B cell (primary cell): ENCODE results near the gene CREB5. TPM values are rescaled to one million over a fixed set of nuclear protein-coding genes. Genes with fewer than 3 reads are reported as not detected.

Source experiments
- ATAC-seq: fragments of 200-7000 bp; cut with Tn5 transposase; one replicate; pipeline ENCODE4 v1.10.0; 2021; ENCODE audit warnings: low read depth, mild to moderate bottlenecking, moderate number of reproducible peaks, moderate library complexity
- CTCF ChIA-PET: fragments of 350-600 bp; sonication (Branson Sonifier 250); formaldehyde crosslinking; loops from one replicate; lab custom pipeline; 2021; ENCODE audit warnings: antibody characterized with exemption, inconsistent platforms; lab: Charles Lee
- POLR2A ChIA-PET: fragments of 350-600 bp; sonication (Branson Sonifier 250); formaldehyde crosslinking; loops from one replicate; lab custom pipeline; 2021; ENCODE audit warnings: antibody characterized with exemption; lab: Charles Lee
- DNase-seq: peaks from one replicate; pipeline ENCODE4 v3.0.0; 2013
- H2AFZ ChIP-seq: 2 replicates; pipeline ENCODE4 v1.6.1; 2012; ENCODE audit warnings: mild to moderate bottlenecking, low read depth, low read length; ENCODE audit not compliant: insufficient read depth, poor library complexity, severe bottlenecking
- H3K27ac ChIP-seq, 2 donors: 1 replicate in 1 of 2; 2 replicates in 1 of 2; pipeline ENCODE4 v1.5.1; 2012 to 2013; ENCODE audit warnings: low read length in 2 of 2, mild to moderate bottlenecking in 2 of 2, moderate library complexity in 1 of 2
- H3K27me3 ChIP-seq, 4 experiments: fragments of 200-600 bp in 1 of 4; sonication (generic) in 1 of 4; replicated peaks in 1 of 4; 1 replicate in 2 of 4; 2 replicates in 2 of 4; pipeline versions ENCODE4 v1.6.1 to v1.7.0; 2013 to 2016; ENCODE audit warnings: low read length in 3 of 4, mild to moderate bottlenecking in 2 of 4, mixed read lengths in 1 of 4, moderate library complexity in 1 of 4; ENCODE audit not compliant: insufficient read depth in 4 of 4, control insufficient read depth in 3 of 4; ENCODE audit errors: control extremely low read depth in 1 of 4
- H3K36me3 ChIP-seq, 2 experiments: replicated peaks in 1 of 2; 1 replicate in 1 of 2; 2 replicates in 1 of 2; pipeline versions ENCODE4 v1.6.1 to v1.7.1; 2013; ENCODE audit warnings: low read length in 1 of 2; ENCODE audit not compliant: insufficient read depth in 2 of 2, control insufficient read depth in 1 of 2; ENCODE audit errors: control extremely low read depth in 1 of 2, extremely low read depth in 1 of 2
- H3K4me1 ChIP-seq, 2 donors: fragments of 200-600 bp in 1 of 2; sonication (generic) in 1 of 2; 1 replicate in 1 of 2; 2 replicates in 1 of 2; pipeline versions ENCODE4 v1.5.1 to v1.6.1; 2013 to 2017; ENCODE audit warnings: low read length in 2 of 2; ENCODE audit not compliant: control insufficient read depth in 2 of 2, insufficient read depth in 2 of 2
- H3K4me2 ChIP-seq: replicated peaks from 2 replicates; pipeline ENCODE3; 2012; ENCODE audit warnings: mild to moderate bottlenecking, low read depth, low read length; ENCODE audit not compliant: poor library complexity, severe bottlenecking
- H3K4me3 ChIP-seq, 5 experiments: fragments of 200-600 bp in 1 of 5; sonication (generic) in 1 of 5; 1 replicate in 3 of 5; 2 replicates in 2 of 5; pipeline versions ENCODE4 v1.5.1 to v1.7.0; 2011 to 2016; ENCODE audit warnings: low read length in 4 of 5, mild to moderate bottlenecking in 4 of 5, low read depth in 2 of 5, control low read depth in 1 of 5, moderate library complexity in 1 of 5; ENCODE audit not compliant: insufficient read depth in 1 of 5; ENCODE audit errors: control extremely low read depth in 1 of 5, extremely low read depth in 1 of 5
- H3K79me2 ChIP-seq: fragments of 200-600 bp; sonication (generic); one replicate; pipeline ENCODE4 v1.6.0; 2016; ENCODE audit warnings: low read length; ENCODE audit not compliant: control insufficient read depth, insufficient read depth
- H3K9ac ChIP-seq: fragments of 200-600 bp; sonication (generic); 2 replicates; pipeline ENCODE4 v1.6.1; 2017; ENCODE audit warnings: mild to moderate bottlenecking, low read length, moderate library complexity
- H3K9me3 ChIP-seq, 3 donors: one replicate each; pipeline versions ENCODE4 v1.6.1 to v1.7.1; 2013; ENCODE audit warnings: low read length in 2 of 3; ENCODE audit not compliant: control insufficient read depth in 2 of 3, insufficient read depth in 1 of 3; ENCODE audit errors: control extremely low read depth in 1 of 3
- H4K20me1 ChIP-seq: 2 replicates; pipeline ENCODE4 v1.6.0; 2012; ENCODE audit warnings: mild to moderate bottlenecking, low read length; ENCODE audit not compliant: insufficient read depth, control insufficient read depth, poor library complexity, severe bottlenecking
- H3K27ac Mint-ChIP-seq: one replicate; pipeline ENCODE4 v1.8.0; 2021; ENCODE audit warnings: mixed read lengths
- H3K27me3 Mint-ChIP-seq: one replicate; pipeline ENCODE4 v1.8.0; 2021; ENCODE audit warnings: mixed read lengths
- H3K4me1 Mint-ChIP-seq: one replicate; pipeline ENCODE4 v1.8.0; 2021; ENCODE audit warnings: mixed read lengths
- H3K4me3 Mint-ChIP-seq: one replicate; pipeline ENCODE4 v1.8.0; 2021; ENCODE audit warnings: mixed read lengths
- H3K9me3 Mint-ChIP-seq: one replicate; pipeline ENCODE4 v1.8.0; 2022; ENCODE audit warnings: mixed read lengths; ENCODE audit not compliant: insufficient read depth
- EZH2 ChIP-seq: IDR thresholded peaks from 2 replicates; pipeline ENCODE4 v1.6.1; 2012; ENCODE audit warnings: borderline replicate concordance, low read depth, mild to moderate bottlenecking, moderate library complexity, low read length; ENCODE audit not compliant: insufficient read depth, poor library complexity, severe bottlenecking
- WGBS: methylation state at CpG from one replicate; pipeline ENCODE4 v1.1.5; 2013; ENCODE audit warnings: missing lambda C conversion rate; ENCODE audit not compliant: insufficient coverage; 5-methylcytosine and 5-hydroxymethylcytosine counted together
- intact Hi-C: fragments of 100-400 bp; cut with micrococcal nuclease; formaldehyde crosslinking; loops from one replicate; pipeline ENCODE4 v1.10.0; 2022
- polyA plus RNA-seq: library from polyadenylated mRNA; depleted of rRNA; stranded (reverse); fragments of >200 nt; gene quantifications from 2 replicates; pipeline ENCODE4 v1.2.3, GENCODE V29; 2012
- total RNA-seq, 2 donors: library from RNA; stranded (reverse); fragments of 120-200 nt in 1 of 2; gene quantifications; 1 replicate in 1 of 2; 2 replicates in 1 of 2; pipeline versions ENCODE4 v1.2.3 to v1.2.4, GENCODE V29; 2013 to 2022
- TF ChIP-seq, protein P1 (sequence below): fragments of 200-600 bp; IDR thresholded peaks from one replicate; pipeline ENCODE4 v1.8.0; 2022; ENCODE audit warnings: antibody characterized with exemption, mild to moderate bottlenecking

The CREB5 gene
- total and polyA plus RNA-seq, 2 donors (not counting 1 experiment from before 2014, with no cell fraction given), result 0.05 to 0.95 TPM

- Mint-ChIP-seq H3K27ac (no peak overlapping the region), H3K9me3 (no peaks in the 10 kb centered on the region), H3K27me3 (peaks cover 46% of the 10 kb centered on the region), H3K4me1 (no peaks in the 10 kb centered on the region), H3K4me3 (no peak overlapping the region)
- no peak for TF ChIP-seq EZH2
- TF ChIP-seq, protein P1, sequence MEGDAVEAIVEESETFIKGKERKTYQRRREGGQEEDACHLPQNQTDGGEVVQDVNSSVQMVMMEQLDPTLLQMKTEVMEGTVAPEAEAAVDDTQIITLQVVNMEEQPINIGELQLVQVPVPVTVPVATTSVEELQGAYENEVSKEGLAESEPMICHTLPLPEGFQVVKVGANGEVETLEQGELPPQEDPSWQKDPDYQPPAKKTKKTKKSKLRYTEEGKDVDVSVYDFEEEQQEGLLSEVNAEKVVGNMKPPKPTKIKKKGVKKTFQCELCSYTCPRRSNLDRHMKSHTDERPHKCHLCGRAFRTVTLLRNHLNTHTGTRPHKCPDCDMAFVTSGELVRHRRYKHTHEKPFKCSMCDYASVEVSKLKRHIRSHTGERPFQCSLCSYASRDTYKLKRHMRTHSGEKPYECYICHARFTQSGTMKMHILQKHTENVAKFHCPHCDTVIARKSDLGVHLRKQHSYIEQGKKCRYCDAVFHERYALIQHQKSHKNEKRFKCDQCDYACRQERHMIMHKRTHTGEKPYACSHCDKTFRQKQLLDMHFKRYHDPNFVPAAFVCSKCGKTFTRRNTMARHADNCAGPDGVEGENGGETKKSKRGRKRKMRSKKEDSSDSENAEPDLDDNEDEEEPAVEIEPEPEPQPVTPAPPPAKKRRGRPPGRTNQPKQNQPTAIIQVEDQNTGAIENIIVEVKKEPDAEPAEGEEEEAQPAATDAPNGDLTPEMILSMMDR, result no peak
- Histone ChIP-seq H3K4me2 (no peak overlapping the region), H3K4me3 (no peak overlapping the region), H3K27me3 (peaks cover 0 to 13% (median 4%) of the 10 kb centered on the region in 4 experiments), H3K9me3 (no peaks in the 10 kb centered on the region), H3K4me1 (no peaks in the 10 kb centered on the region), H3K9ac (no peak overlapping the region), H3K79me2 (no peaks in the 10 kb centered on the region), H3K36me3 (no peaks in the 10 kb centered on the region), H4K20me1 (no peaks in the 10 kb centered on the region), H2AFZ (no peak overlapping the region), H3K27ac (no peak overlapping the region)
- no peak for DNase-seq
- intact Hi-C loops, result no loop called here
- ATAC-seq, result no peak
- POLR2A ChIA-PET, result no interaction called here
- 97% methylated on average over 3 of the region's 8 CpGs for WGBS
- CTCF ChIA-PET, result no interaction called here
Observed at GRCh38 chr7:28440055-28440601, 27.8 kb downstream of the CREB5 start.

GRCh38 chr7:28442540-28443420 is 30.5 kb downstream of the CREB5 start:
- Histone ChIP-seq H3K4me2 (no peak overlapping the region), H4K20me1 (no peaks in the 10 kb centered on the region), H3K79me2 (no peaks in the 10 kb centered on the region), H3K9me3 (no peaks in the 10 kb centered on the region), H3K4me3 (no peak overlapping the region), H3K9ac (no peak overlapping the region), H2AFZ (no peak overlapping the region), H3K27ac (no peak overlapping the region), H3K27me3 (peaks cover 0 to 4% (median 2%) of the 10 kb centered on the region in 4 experiments), H3K4me1 (no peaks in the 10 kb centered on the region), H3K36me3 (no peaks in the 10 kb centered on the region)
- H3K4me3 Mint-ChIP-seq, result no peak overlapping the region
- intact Hi-C loops, result no loop called here
- no CpG with 5 or more reads among the region's 5 CpGs for whole genome bisulfite sequencing
- ATAC-seq, result no peak
- no peaks in the 10 kb centered on the region for H3K4me1 Mint-ChIP-seq
- H3K27me3 Mint-ChIP-seq, result peaks cover 32% of the 10 kb centered on the region
- no peak overlapping the region for H3K27ac Mint-ChIP-seq
- no peaks in the 10 kb centered on the region for H3K9me3 Mint-ChIP-seq
- no peak for TF ChIP-seq EZH2
- TF ChIP-seq, protein P1, result no peak
- DNase-seq, result no peak
- ChIA-PET POLR2A (no interaction called here), CTCF (no interaction called here)
